Gastroesophageal sphincter (tissue), 4 donors: ENCODE data around the gene DHRS7. TPM values are rescaled to one million over a fixed set of nuclear protein-coding genes. Genes with fewer than 3 reads are reported as not detected.
"Not testable (repeated sequence)": the region's sequence is repeated elsewhere in the genome, so short reads cannot be mapped to it uniquely, and the experiment has no call there.

Experiments used
- ATAC-seq: fragments of 150-250 bp; one replicate; pipeline ENCODE4 v1.9.1; 2016; ENCODE audit warnings: mild to moderate bottlenecking, moderate library complexity
- H3K27ac ChIP-seq, 4 donors: fragments of 200-600 bp; sonication (generic) in 3 of 4; 1 replicate in 3 of 4; 2 replicates in 1 of 4; pipeline ENCODE4 v1.5.1; 2016 to 2019
- H3K27me3 ChIP-seq: fragments of 200-600 bp; sonication (generic); one replicate; pipeline ENCODE4 v1.5.1; 2019
- H3K36me3 ChIP-seq, 2 donors: fragments of 200-600 bp; sonication (generic); one replicate each; pipeline ENCODE4 v1.5.1; 2019; ENCODE audit warnings: control low read depth in 1 of 2
- H3K4me1 ChIP-seq, 3 donors: fragments of 200-600 bp; sonication (generic); 1 replicate in 2 of 3; 2 replicates in 1 of 3; pipeline ENCODE4 v1.5.1; 2016 to 2019; ENCODE audit warnings: control low read depth in 2 of 3
- H3K4me3 ChIP-seq, 2 donors: fragments of 200-600 bp; sonication (generic); one replicate each; pipeline ENCODE4 v1.5.1; 2019; ENCODE audit warnings: mild to moderate bottlenecking in 1 of 2, moderate library complexity in 1 of 2
- H3K9me3 ChIP-seq, 3 donors: fragments of 200-600 bp; sonication (generic); one replicate each; pipeline ENCODE4 v1.5.1; 2017 to 2019; ENCODE audit warnings: control low read depth in 2 of 3
- CTCF ChIP-seq, 4 experiments: fragments of 200-600 bp in 2 of 4; fragments of 450-650 bp in 2 of 4; sonication (generic) in 1 of 4; IDR thresholded peaks; one replicate each; pipeline ENCODE4 v1.5.1; 2017 to 2019; ENCODE audit warnings: antibody characterized with exemption in 4 of 4, mild to moderate bottlenecking in 2 of 4, moderate library complexity in 2 of 4
- EP300 ChIP-seq: sonication (generic); formaldehyde crosslinking; IDR thresholded peaks from one replicate; pipeline ENCODE4 v1.6.1; 2017; ENCODE audit warnings: antibody characterized with exemption, mild to moderate bottlenecking
- POLR2A ChIP-seq, 2 donors: fragments of 450-650 bp; IDR thresholded peaks; one replicate each; pipeline ENCODE4 v1.6.1; 2017; ENCODE audit warnings: antibody characterized with exemption in 2 of 2, mild to moderate bottlenecking in 2 of 2, moderate library complexity in 1 of 2
- POLR2AphosphoS5 ChIP-seq: sonication (generic); formaldehyde crosslinking; IDR thresholded peaks from one replicate; pipeline ENCODE4 v1.6.1; 2017; ENCODE audit warnings: antibody characterized with exemption
- WGBS, 2 donors: methylation state at CpG; one replicate each; pipeline ENCODE4 v1.1.5; 2018; ENCODE audit warnings: low coverage in 1 of 2; 5-methylcytosine and 5-hydroxymethylcytosine counted together
- total RNA-seq, 4 donors: library from RNA; depleted of rRNA; stranded (reverse); fragments of >200 nt; gene quantifications; one replicate each; pipeline ENCODE4 v1.1.0, GENCODE V29; 2016

Gene DHRS7
- total RNA-seq, 4 donors from 2014 or later: 55.1 to 92.4 (median 60.6) TPM

- H3K4me1 ChIP-seq: peaks cover 0 to 14% (median 0%) of the 10 kb centered on the region in 3 donors
- H3K27ac ChIP-seq: no peak overlapping the region
- H3K36me3 ChIP-seq: peaks cover 0 to 34% of the 10 kb centered on the region in 2 donors
- H3K9me3 ChIP-seq: no peaks in the 10 kb centered on the region
- no peak overlapping the region for H3K4me3 ChIP-seq
- H3K27me3 ChIP-seq: no peaks in the 10 kb centered on the region
- no peak for TF ChIP-seq POLR2AphosphoS5
- no peak for TF ChIP-seq EP300
- no peak for TF ChIP-seq CTCF (IDR thresholded peaks at IDR 0.05)
- TF ChIP-seq POLR2A (IDR thresholded peaks at IDR 0.05): no peak
- 81 to 86% methylated on average over 2 of the region's 2 CpGs for WGBS, 2 donors
- ATAC-seq: no peak
Observed at GRCh38 chr14:60111732-60112131, 53.5 kb downstream of the DHRS7 start.

- Histone ChIP-seq H3K27me3 (no peaks in the 10 kb centered on the region), H3K4me3 (no peak overlapping the region), H3K36me3 (peaks cover 0 to 12% of the 10 kb centered on the region in 2 donors), H3K4me1 (peaks cover 3 to 42% (median 5%) of the 10 kb centered on the region in 3 donors), H3K27ac (no peak overlapping the region), H3K9me3 (no peaks in the 10 kb centered on the region)
- TF ChIP-seq CTCF (IDR thresholded peaks at IDR 0.05) (no peak), POLR2A (IDR thresholded peaks at IDR 0.05) (no peak)
- no peak for ATAC-seq
- WGBS, 2 donors: 78 to 88% methylated on average over 4 of the region's 4 CpGs
Observed at GRCh38 chr14:60107477-60107876, 57.7 kb downstream of the DHRS7 start.

- Histone ChIP-seq H3K36me3 (peaks cover 0 to 12% of the 10 kb centered on the region in 2 donors), H3K27ac (peak overlapping the region in 1 of 4 donors; percentile 4), H3K4me1 (peaks cover 3 to 51% (median 6%) of the 10 kb centered on the region in 3 donors), H3K4me3 (no peak overlapping the region), H3K9me3 (no peaks in the 10 kb centered on the region), H3K27me3 (no peaks in the 10 kb centered on the region)
- WGBS, 2 donors: 7 to 37% methylated on average over 2 of the region's 2 CpGs
- TF ChIP-seq POLR2AphosphoS5: no peak
- no peak for TF ChIP-seq POLR2A (IDR thresholded peaks at IDR 0.05)
- TF ChIP-seq CTCF (IDR thresholded peaks at IDR 0.05): no peak
- TF ChIP-seq EP300: no peak
- ATAC-seq: no peak
Observed at GRCh38 chr14:60106339-60106738, 58.9 kb downstream of the DHRS7 start.

- TF ChIP-seq CTCF (IDR thresholded peaks at IDR 0.05): no peak
- no peak for TF ChIP-seq EP300
- no peak for TF ChIP-seq POLR2AphosphoS5
- TF ChIP-seq POLR2A (IDR thresholded peaks at IDR 0.05): no peak
- Histone ChIP-seq H3K4me3 (no peak overlapping the region), H3K9me3 (no peaks in the 10 kb centered on the region), H3K36me3 (peaks cover 0 to 9% of the 10 kb centered on the region in 2 donors), H3K27ac (no peak overlapping the region), H3K4me1 (peaks cover 3 to 44% (median 6%) of the 10 kb centered on the region in 3 donors), H3K27me3 (no peaks in the 10 kb centered on the region)
- ATAC-seq: no peak
- WGBS, 2 donors: 8 to 22% methylated on average over 2 of the region's 2 CpGs
Observed at GRCh38 chr14:60102389-60102788, 62.8 kb downstream of the DHRS7 start.

GRCh38 chr14:60101786-60102185 is 63.4 kb downstream of the DHRS7 start:
- no peak overlapping the region for H3K27ac ChIP-seq
- ATAC-seq: no peak

GRCh38 chr14:60099855-60100254 is 65.3 kb downstream of the DHRS7 start:
- H3K36me3 ChIP-seq: peaks cover 0 to 12% of the 10 kb centered on the region in 2 donors
- 93 to 96% methylated on average over 3 to 4 of the region's 7 CpGs for WGBS, 2 donors
- H3K27ac ChIP-seq, ATAC-seq, H3K4me3 ChIP-seq, H3K27me3 ChIP-seq, H3K9me3 ChIP-seq: not testable (repeated sequence)
- H3K4me1 ChIP-seq: peaks cover 6 to 44% (median 9%) of the 10 kb centered on the region in 3 donors

More at GRCh38 chr14:60101786-60102185, 63.4 kb downstream of the DHRS7 start:
- TF ChIP-seq POLR2AphosphoS5 (no peak), EP300 (no peak), POLR2A (IDR thresholded peaks at IDR 0.05) (no peak), CTCF (IDR thresholded peaks at IDR 0.05) (no peak)
- Histone ChIP-seq H3K27me3 (no peaks in the 10 kb centered on the region), H3K9me3 (no peaks in the 10 kb centered on the region), H3K4me1 (peaks cover 3 to 38% (median 6%) of the 10 kb centered on the region in 3 donors), H3K36me3 (peaks cover 0 to 12% of the 10 kb centered on the region in 2 donors), H3K4me3 (no peak overlapping the region)
- WGBS, 2 donors: 80 to 85% methylated on average over 1 of the region's 1 CpG
